CD4-positive, alpha-beta T cell treated with Interleukin-2 at 100 ng/mL for 4 hours (primary cell): ENCODE results near the gene MRM1.

ENCODE experiments used
- DNase-seq: peaks from one replicate; pipeline ENCODE4 v3.0.0-alpha.2; 2020; ENCODE audit warnings: low spot score

Gene MRM1

GRCh38 chr17:36601303-36602029 lies at the start of gene MRM1:
Gene MRM1, plus strand, starts transcription at chr17:36601583. Its CDS starts 228 bp downstream, at chr17:36601811.
- DNase-seq, result peak; percentile 91

GRCh38 chr17:36553459-36553858 lies 47.9 kb upstream of the MRM1 start:
- no peak for DNase-seq

- no peak for DNase-seq
These were observed 35.3 kb upstream of the MRM1 start for GRCh38 chr17:36566081-36566480.

- DNase-seq, result no peak
These were observed 26.4 kb upstream of the MRM1 start for GRCh38 chr17:36575028-36575427.

- no peak for DNase-seq
These were observed 24.6 kb upstream of the MRM1 start for GRCh38 chr17:36576793-36577192.

- DNase-seq, result no peak
These were observed 22.7 kb upstream of the MRM1 start for GRCh38 chr17:36578671-36579070.

GRCh38 chr17:36583787-36584186 lies 17.6 kb upstream of the MRM1 start:
- DNase-seq, result no peak

- DNase-seq, result no peak
These were observed 15.2 kb upstream of the MRM1 start for GRCh38 chr17:36586138-36586537.

- DNase-seq, result no peak
These were observed 11.3 kb upstream of the MRM1 start for GRCh38 chr17:36590082-36590481.

GRCh38 chr17:36591434-36592315 lies 9.7 kb upstream of the MRM1 start, which contains the start of gene DHRS11:
Gene DHRS11, plus strand, starts transcription at chr17:36591879. Its CDS starts 131 bp downstream, at chr17:36592010.
- peak; percentile 68 for DNase-seq

- no peak for DNase-seq
These were observed 9.1 kb upstream of the MRM1 start for GRCh38 chr17:36592316-36592715.

- no peak for DNase-seq
These were observed 8.6 kb upstream of the MRM1 start for GRCh38 chr17:36592716-36593321.

GRCh38 chr17:36593656-36594316 lies 7.6 kb upstream of the MRM1 start:
- no peak for DNase-seq

GRCh38 chr17:36594626-36595401 lies 6.6 kb upstream of the MRM1 start:
- DNase-seq, result no peak

- DNase-seq, result no peak
These were observed 4.2 kb upstream of the MRM1 start for GRCh38 chr17:36597226-36597625.

GRCh38 chr17:36597866-36598777 lies 3.3 kb upstream of the MRM1 start:
- DNase-seq, result no peak

- DNase-seq, result no peak
These were observed 2.4 kb upstream of the MRM1 start for GRCh38 chr17:36598951-36599401.

- no peak for DNase-seq
These were observed 1.7 kb upstream of the MRM1 start for GRCh38 chr17:36599546-36600250.

GRCh38 chr17:36600465-36600864 lies 918 bp upstream of the MRM1 start:
- DNase-seq, result no peak

- DNase-seq, result no peak
These were observed 464 bp upstream of the MRM1 start for GRCh38 chr17:36600936-36601302.
